Body of pancreas (tissue), 4 donors: ENCODE results near the gene NPBWR2.

Source experiments
- CTCF ChIP-seq, 7 experiments: fragments of 450-650 bp in 4 of 7; fragments of 200-600 bp in 3 of 7; sonication (generic) in 3 of 7; IDR thresholded peaks; one replicate each; pipeline ENCODE4 v1.5.1; 2016 to 2019; ENCODE audit warnings: antibody characterized with exemption in 7 of 7
- POLR2A ChIP-seq, 3 donors: fragments of 450-650 bp; IDR thresholded peaks; one replicate each; pipeline ENCODE4 v1.6.1; 2016; ENCODE audit warnings: antibody characterized with exemption in 3 of 3, mild to moderate bottlenecking in 2 of 3

- TF ChIP-seq CTCF (IDR thresholded peaks at IDR 0.05) (no peak), POLR2A (IDR thresholded peaks at IDR 0.05) (no peak)
Measured at GRCh38 chr20:64081624-64081964, 25.8 kb downstream of the NPBWR2 start.
